Esophagus muscularis mucosa (tissue), 4 donors: ENCODE results near the gene CHML.

Experiments used
- CTCF ChIP-seq, 3 experiments: fragments of 200-600 bp in 2 of 3; fragments of 450-650 bp in 1 of 3; sonication (generic) in 2 of 3; IDR thresholded peaks; one replicate each; pipeline ENCODE4 v1.5.1; 2017 to 2019; ENCODE audit warnings: antibody characterized with exemption in 3 of 3, mild to moderate bottlenecking in 2 of 3, moderate library complexity in 1 of 3
- EP300 ChIP-seq: sonication (generic); formaldehyde crosslinking; IDR thresholded peaks from one replicate; pipeline ENCODE4 v1.6.1; 2017; ENCODE audit warnings: antibody characterized with exemption
- POLR2A ChIP-seq: fragments of 450-650 bp; IDR thresholded peaks from one replicate; pipeline ENCODE4 v1.6.1; 2017; ENCODE audit warnings: antibody characterized with exemption, moderate library complexity, mild to moderate bottlenecking, low read depth
- POLR2AphosphoS5 ChIP-seq, 2 donors: sonication (generic); formaldehyde crosslinking; IDR thresholded peaks; one replicate each; pipeline ENCODE4 v1.6.1; 2017; ENCODE audit warnings: antibody characterized with exemption in 2 of 2

GRCh38 chr1:241677201-241677600, 37.0 kb upstream of the CHML start:
- no peak for TF ChIP-seq CTCF (IDR thresholded peaks at IDR 0.05)
- no peak for TF ChIP-seq POLR2A
- no peak for TF ChIP-seq EP300
- no peak for TF ChIP-seq POLR2AphosphoS5 (IDR thresholded peaks at IDR 0.05)
